Psoas muscle (tissue), 8 donors: ENCODE measurements around the gene IDNK. TPM values are rescaled to one million over a fixed set of nuclear protein-coding genes. Genes with fewer than 3 reads are reported as not detected.
A peak's percentile ranks its signal among the peaks of the same experiment; 100 is the strongest.

Source experiments
- ATAC-seq, 4 donors: fragments of 200-7000 bp; cut with Tn5 transposase; one replicate each; pipeline ENCODE4 v1.9.1; 2020; ENCODE audit warnings: moderate library complexity in 3 of 4, mild to moderate bottlenecking in 2 of 4
- DNase-seq, 2 donors: peaks; one replicate each; pipeline ENCODE4 v3.0.0-alpha.2; 2020
- H3K27ac ChIP-seq: fragments of 200-600 bp; one replicate; pipeline ENCODE4 v1.8.0; 2022
- H3K27me3 ChIP-seq, 3 donors: fragments of 200-600 bp in 1 of 3; one replicate each; pipeline versions ENCODE4 v1.6.1 to v1.8.0; 2013 to 2022; ENCODE audit warnings: low read length in 2 of 3, mild to moderate bottlenecking in 2 of 3, moderate library complexity in 1 of 3; ENCODE audit not compliant: insufficient read depth in 3 of 3
- H3K36me3 ChIP-seq, 2 donors: fragments of 200-600 bp in 1 of 2; one replicate each; pipeline versions ENCODE4 v1.6.1 to v1.8.0; 2013 to 2022; ENCODE audit warnings: low read depth in 1 of 2, mild to moderate bottlenecking in 1 of 2, moderate library complexity in 1 of 2; ENCODE audit not compliant: insufficient read depth in 1 of 2
- H3K4me1 ChIP-seq: fragments of 200-600 bp; one replicate; pipeline ENCODE4 v1.8.0; 2022
- H3K4me3 ChIP-seq: fragments of 200-600 bp; one replicate; pipeline ENCODE4 v1.8.0; 2022; ENCODE audit warnings: mild to moderate bottlenecking
- H3K9me3 ChIP-seq: fragments of 200-600 bp; one replicate; pipeline ENCODE4 v1.8.0; 2022
- WGBS, 3 donors: extraction: QIAGEN DNeasy Blood & Tissue Kit; methylation state at CpG; one replicate each; pipeline versions ENCODE4 v1.1.6 to v1.1.7; 2013; 5-methylcytosine and 5-hydroxymethylcytosine counted together
- intact Hi-C, 2 donors: fragments of 100-400 bp; cut with DNase I; formaldehyde crosslinking; loops; one replicate each; pipeline versions ENCODE4 v1.11.0 to v1.14.2; 2022
- polyA plus RNA-seq, 3 donors: library from polyadenylated mRNA; stranded (reverse); fragments of 200-250 nt; gene quantifications; one replicate each; pipeline ENCODE4 v1.2.3, GENCODE V29; 2013
- total RNA-seq, 4 donors: library from RNA; stranded (reverse); fragmentation: NEBNext Ultra II Directional in 2 of 4; extraction: Animal tissue kit (Norgen Biotek cat#: 25700) in 2 of 4; gene quantifications; one replicate each; pipeline versions ENCODE4 v1.2.1 to v1.2.4, GENCODE V29; 2021 to 2023
- TF ChIP-seq, protein P1 (sequence below): fragments of 200-600 bp; IDR thresholded peaks from one replicate; pipeline ENCODE4 v1.8.0; 2022; ENCODE audit warnings: antibody characterized with exemption
- donor health status: healthy with polysubstance abuse.
- donor health status: DM: no; HTN: no; CAD: no; lungs with moderate emphysema.
- donor health status: Bipolar disorder and iron deficiency.
- donor health status: healthy.
- donor health status: DM: yes; HTN: yes; CAD: no.
- donor health status: DM: no; HTN: no; CAD: no.
- donor health status: DM: no; HTN: no; CAD: no.
- donor health status: DM: yes; HTN: yes; CAD: no.

The IDNK gene
- total and polyA plus RNA-seq, 7 donors = 0.38 to 1.8 (median 1.0) TPM

DNA sequence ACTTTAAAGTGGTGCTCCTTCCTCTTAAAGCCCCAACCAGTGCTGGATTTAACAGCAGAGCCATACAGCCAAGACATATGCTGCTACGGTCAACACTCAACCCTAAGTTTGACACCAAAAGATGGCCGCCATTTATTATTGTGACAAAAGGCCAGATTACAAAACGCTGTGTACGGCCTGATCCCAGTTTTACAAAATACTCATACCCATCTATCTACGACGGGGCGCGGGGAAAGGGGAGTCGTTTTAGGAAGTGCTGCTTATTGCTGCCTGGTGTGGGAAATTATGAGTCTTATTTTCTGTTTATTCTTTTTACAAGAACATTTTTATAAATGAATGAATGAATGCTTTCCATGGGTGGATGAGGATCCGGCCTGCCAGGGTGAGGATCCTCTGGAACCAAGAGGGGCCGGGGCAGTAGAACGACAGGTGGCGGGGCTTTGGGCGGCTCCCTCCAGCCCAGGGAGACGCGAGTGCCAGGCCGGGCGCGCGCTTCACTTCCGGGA is 457 bp upstream of the IDNK start:
- Histone ChIP-seq H3K36me3 (peaks cover 0 to 9% of the 10 kb centered on the region in 2 donors), H3K27me3 (no peaks in the 10 kb centered on the region), H3K9me3 (no peaks in the 10 kb centered on the region), H3K4me1 (no peaks in the 10 kb centered on the region), H3K27ac (peak overlapping the region; percentile 67), H3K4me3 (peak overlapping the region; percentile 88)
- DNase-seq (no peak), ATAC-seq (peak in 3 of 4 donors; percentile 64 to 73 (median 69))
- intact Hi-C loops = loop anchor here in 1 of 2 donors (5.0 to 10.0 kb wide), 2 partner anchors 85 to 292 kb away; partner anchors contain the start of gene UBQLN1
- TF ChIP-seq, protein P1, sequence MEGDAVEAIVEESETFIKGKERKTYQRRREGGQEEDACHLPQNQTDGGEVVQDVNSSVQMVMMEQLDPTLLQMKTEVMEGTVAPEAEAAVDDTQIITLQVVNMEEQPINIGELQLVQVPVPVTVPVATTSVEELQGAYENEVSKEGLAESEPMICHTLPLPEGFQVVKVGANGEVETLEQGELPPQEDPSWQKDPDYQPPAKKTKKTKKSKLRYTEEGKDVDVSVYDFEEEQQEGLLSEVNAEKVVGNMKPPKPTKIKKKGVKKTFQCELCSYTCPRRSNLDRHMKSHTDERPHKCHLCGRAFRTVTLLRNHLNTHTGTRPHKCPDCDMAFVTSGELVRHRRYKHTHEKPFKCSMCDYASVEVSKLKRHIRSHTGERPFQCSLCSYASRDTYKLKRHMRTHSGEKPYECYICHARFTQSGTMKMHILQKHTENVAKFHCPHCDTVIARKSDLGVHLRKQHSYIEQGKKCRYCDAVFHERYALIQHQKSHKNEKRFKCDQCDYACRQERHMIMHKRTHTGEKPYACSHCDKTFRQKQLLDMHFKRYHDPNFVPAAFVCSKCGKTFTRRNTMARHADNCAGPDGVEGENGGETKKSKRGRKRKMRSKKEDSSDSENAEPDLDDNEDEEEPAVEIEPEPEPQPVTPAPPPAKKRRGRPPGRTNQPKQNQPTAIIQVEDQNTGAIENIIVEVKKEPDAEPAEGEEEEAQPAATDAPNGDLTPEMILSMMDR = no peak
- 11 to 16% (median 13%) methylated on average over 17 to 21 of the region's 21 CpGs for WGBS, 3 donors

DNA sequence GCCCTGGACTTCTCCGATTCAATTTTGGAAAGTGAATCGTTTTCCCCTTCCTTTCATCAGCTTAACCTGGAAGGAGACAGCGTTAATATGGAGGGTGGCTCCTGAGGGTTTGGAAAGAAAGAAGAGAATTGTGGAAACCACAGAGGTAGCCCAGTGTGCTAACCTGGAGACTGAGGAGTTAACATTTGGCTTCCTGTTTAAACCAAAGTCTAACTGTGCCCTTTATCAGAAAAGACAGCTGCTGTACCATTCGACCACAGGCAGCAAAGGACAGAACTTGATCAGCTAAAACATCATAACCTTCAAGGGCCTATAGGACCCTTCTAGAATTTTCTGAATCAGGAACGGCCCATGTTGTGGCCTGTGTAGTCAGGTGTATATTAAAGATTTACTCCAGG is 735 bp downstream of the IDNK start:
- Histone ChIP-seq H3K27ac (peak overlapping the region; percentile 67), H3K27me3 (no peaks in the 10 kb centered on the region), H3K36me3 (peaks cover 0 to 10% of the 10 kb centered on the region in 2 donors), H3K4me3 (peak overlapping the region; percentile 88), H3K4me1 (no peaks in the 10 kb centered on the region), H3K9me3 (no peaks in the 10 kb centered on the region)
- 16 to 32% (median 19%) methylated on average over 5 of the region's 5 CpGs for WGBS, 3 donors
- peak in 3 of 4 donors; percentile 2 to 3 (median 2) for ATAC-seq
- no peak for DNase-seq
- TF ChIP-seq, protein P1 = no peak
- intact Hi-C loops = loop anchor here in 1 of 2 donors (5.0 to 10.0 kb wide), 2 partner anchors 84 to 291 kb away; partner anchors contain the start of gene UBQLN1

DNA sequence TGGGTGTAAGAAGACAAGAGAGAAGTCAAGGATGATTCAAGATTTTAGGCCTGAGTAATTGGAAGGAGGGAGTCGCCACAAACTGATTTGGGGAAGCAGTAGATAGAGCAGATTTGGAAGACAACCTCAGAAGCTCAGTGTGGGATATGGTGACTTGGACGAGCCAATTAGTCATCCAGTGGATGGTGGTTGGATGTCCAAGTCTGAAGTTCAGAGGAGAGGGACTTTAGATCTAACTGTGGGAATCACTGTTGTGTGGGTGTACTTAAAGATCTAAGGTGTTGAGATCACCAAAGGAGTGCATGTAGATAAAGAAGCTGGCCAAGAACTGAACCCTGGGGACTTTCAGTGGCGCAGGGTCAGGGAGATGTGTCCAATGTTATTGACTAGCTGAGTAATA is 2.2 kb downstream of the IDNK start:
- H3K9me3 ChIP-seq = no peaks in the 10 kb centered on the region
- DNase-seq (no peak), ATAC-seq (no peak)
- H3K36me3 ChIP-seq = peaks cover 0 to 17% of the 10 kb centered on the region in 2 donors
- WGBS, 3 donors = 76 to 87% (median 81%) methylated on average over 3 of the region's 3 CpGs
- no peak overlapping the region for H3K27ac ChIP-seq
- intact Hi-C loops = loop anchor here in 1 of 2 donors (10.0 kb wide), 1 partner anchor 290 kb away; no protein-coding TSS in a partner anchor
- TF ChIP-seq, protein P1 = no peak
- no peaks in the 10 kb centered on the region for H3K4me1 ChIP-seq
- H3K4me3 ChIP-seq = no peak overlapping the region
- H3K27me3 ChIP-seq = no peaks in the 10 kb centered on the region

DNA sequence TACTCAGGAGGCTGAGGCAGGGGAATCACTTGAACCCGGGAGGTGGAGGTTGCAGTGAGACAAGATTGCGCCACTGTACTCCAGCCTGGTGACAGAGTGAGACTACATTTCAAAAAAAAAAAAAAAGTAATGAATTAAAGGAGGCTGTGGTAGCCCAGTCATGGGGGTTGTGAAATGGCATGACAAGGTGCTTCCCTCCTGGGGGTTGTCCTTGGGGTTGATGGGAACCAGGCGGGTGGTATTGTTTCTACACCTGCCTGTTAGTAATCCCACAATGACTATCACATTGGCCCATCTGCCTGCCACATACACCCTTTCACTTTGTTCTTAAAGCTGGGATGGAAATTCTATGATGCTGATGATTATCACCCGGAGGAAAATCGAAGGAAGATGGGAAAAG is 5.6 kb downstream of the IDNK start:
- 92 to 96% (median 95%) methylated on average over 5 of the region's 5 CpGs for WGBS, 3 donors
- Histone ChIP-seq H3K9me3 (no peaks in the 10 kb centered on the region), H3K4me3 (no peak overlapping the region), H3K27ac (no peak overlapping the region), H3K27me3 (no peaks in the 10 kb centered on the region), H3K36me3 (peaks cover 0 to 21% of the 10 kb centered on the region in 2 donors), H3K4me1 (no peaks in the 10 kb centered on the region)
- ATAC-seq = no peak
- intact Hi-C loops = loop anchor here in 1 of 2 donors (10.0 kb wide), 1 partner anchor 286 kb away; no protein-coding TSS in a partner anchor
- no peak for DNase-seq
- TF ChIP-seq, protein P1 = no peak
